ENCODE results near the gene ARHGEF37.

The ARHGEF37 gene

GRCh38 chr5:149636191-149636860 lies 55.0 kb downstream of the ARHGEF37 start:
- H3K36me3 Mint-ChIP-seq (ENCODE audit: low read depth) = no peaks in the 10 kb centered on the region
- H3K4me1 Mint-ChIP-seq (ENCODE audit: low read depth) = peaks cover 12% of the 10 kb centered on the region
- no peaks in the 10 kb centered on the region for H3K9me3 Mint-ChIP-seq
- H3K27me3 Mint-ChIP-seq (ENCODE audit: low read depth) = no peaks in the 10 kb centered on the region
- no peak overlapping the region for H3K27ac Mint-ChIP-seq
- no peak overlapping the region for H3K4me3 Mint-ChIP-seq

- H3K27me3 Mint-ChIP-seq (ENCODE audit: low read depth) = no peaks in the 10 kb centered on the region
- no peaks in the 10 kb centered on the region for H3K9me3 Mint-ChIP-seq
- H3K4me1 Mint-ChIP-seq (ENCODE audit: low read depth) = peaks cover 12% of the 10 kb centered on the region
- H3K27ac Mint-ChIP-seq = no peak overlapping the region
- H3K36me3 Mint-ChIP-seq (ENCODE audit: low read depth) = no peaks in the 10 kb centered on the region
- H3K4me3 Mint-ChIP-seq = no peak overlapping the region
These were observed 55.6 kb downstream of the ARHGEF37 start for GRCh38 chr5:149636861-149637246.

GRCh38 chr5:149638136-149638535 lies 56.8 kb downstream of the ARHGEF37 start:
- Mint-ChIP-seq H3K4me1 (ENCODE audit: low read depth) (peaks cover 4% of the 10 kb centered on the region), H3K36me3 (ENCODE audit: low read depth) (no peaks in the 10 kb centered on the region), H3K9me3 (no peaks in the 10 kb centered on the region), H3K27ac (no peak overlapping the region), H3K27me3 (ENCODE audit: low read depth) (no peaks in the 10 kb centered on the region), H3K4me3 (no peak overlapping the region)

GRCh38 chr5:149638546-149639241 lies 57.4 kb downstream of the ARHGEF37 start:
- Mint-ChIP-seq H3K27me3 (ENCODE audit: low read depth) (no peaks in the 10 kb centered on the region), H3K27ac (no peak overlapping the region), H3K36me3 (ENCODE audit: low read depth) (no peaks in the 10 kb centered on the region), H3K4me3 (no peak overlapping the region), H3K9me3 (no peaks in the 10 kb centered on the region), H3K4me1 (ENCODE audit: low read depth) (peaks cover 1% of the 10 kb centered on the region)

- H3K27ac Mint-ChIP-seq = no peak overlapping the region
- H3K27me3 Mint-ChIP-seq (ENCODE audit: low read depth) = no peaks in the 10 kb centered on the region
- no peaks in the 10 kb centered on the region for H3K9me3 Mint-ChIP-seq
- H3K4me1 Mint-ChIP-seq (ENCODE audit: low read depth) = peaks cover 1% of the 10 kb centered on the region
- H3K36me3 Mint-ChIP-seq (ENCODE audit: low read depth) = no peaks in the 10 kb centered on the region
- H3K4me3 Mint-ChIP-seq = no peak overlapping the region
These were observed 58.4 kb downstream of the ARHGEF37 start for GRCh38 chr5:149639737-149640136.

- H3K36me3 Mint-ChIP-seq (ENCODE audit: low read depth) = no peaks in the 10 kb centered on the region
- no peak overlapping the region for H3K27ac Mint-ChIP-seq
- no peak overlapping the region for H3K4me3 Mint-ChIP-seq
- no peaks in the 10 kb centered on the region for H3K9me3 Mint-ChIP-seq
- peaks cover 1% of the 10 kb centered on the region for H3K4me1 Mint-ChIP-seq (ENCODE audit: low read depth)
- H3K27me3 Mint-ChIP-seq (ENCODE audit: low read depth) = no peaks in the 10 kb centered on the region
These were observed 59.2 kb downstream of the ARHGEF37 start for GRCh38 chr5:149640350-149640999.

- H3K36me3 Mint-ChIP-seq (ENCODE audit: low read depth) = no peaks in the 10 kb centered on the region
- H3K27me3 Mint-ChIP-seq (ENCODE audit: low read depth) = no peaks in the 10 kb centered on the region
- no peak overlapping the region for H3K4me3 Mint-ChIP-seq
- no peak overlapping the region for H3K27ac Mint-ChIP-seq
- H3K4me1 Mint-ChIP-seq (ENCODE audit: low read depth) = peaks cover 1% of the 10 kb centered on the region
- H3K9me3 Mint-ChIP-seq = no peaks in the 10 kb centered on the region
These were observed 59.8 kb downstream of the ARHGEF37 start for GRCh38 chr5:149641000-149641576.

GRCh38 chr5:149641600-149641999 lies 60.3 kb downstream of the ARHGEF37 start:
- Mint-ChIP-seq H3K27ac (no peak overlapping the region), H3K27me3 (ENCODE audit: low read depth) (no peaks in the 10 kb centered on the region), H3K9me3 (no peaks in the 10 kb centered on the region), H3K4me3 (no peak overlapping the region), H3K4me1 (ENCODE audit: low read depth) (peaks cover 1% of the 10 kb centered on the region), H3K36me3 (ENCODE audit: low read depth) (no peaks in the 10 kb centered on the region)

GRCh38 chr5:149643781-149644180 lies 62.5 kb downstream of the ARHGEF37 start:
- H3K4me1 Mint-ChIP-seq (ENCODE audit: low read depth) = no peaks in the 10 kb centered on the region
- no peaks in the 10 kb centered on the region for H3K36me3 Mint-ChIP-seq (ENCODE audit: low read depth)
- H3K27ac Mint-ChIP-seq = no peak overlapping the region
- no peak overlapping the region for H3K4me3 Mint-ChIP-seq
- H3K27me3 Mint-ChIP-seq (ENCODE audit: low read depth) = no peaks in the 10 kb centered on the region
- no peaks in the 10 kb centered on the region for H3K9me3 Mint-ChIP-seq

GRCh38 chr5:149644629-149645028 lies 63.3 kb downstream of the ARHGEF37 start:
- no peaks in the 10 kb centered on the region for H3K27me3 Mint-ChIP-seq (ENCODE audit: low read depth)
- H3K9me3 Mint-ChIP-seq = no peaks in the 10 kb centered on the region
- no peaks in the 10 kb centered on the region for H3K4me1 Mint-ChIP-seq (ENCODE audit: low read depth)
- no peak overlapping the region for H3K4me3 Mint-ChIP-seq
- H3K36me3 Mint-ChIP-seq (ENCODE audit: low read depth) = no peaks in the 10 kb centered on the region
- no peak overlapping the region for H3K27ac Mint-ChIP-seq

- H3K36me3 Mint-ChIP-seq (ENCODE audit: low read depth) = no peaks in the 10 kb centered on the region
- H3K27ac Mint-ChIP-seq = no peak overlapping the region
- H3K4me1 Mint-ChIP-seq (ENCODE audit: low read depth) = no peaks in the 10 kb centered on the region
- H3K9me3 Mint-ChIP-seq = no peaks in the 10 kb centered on the region
- no peaks in the 10 kb centered on the region for H3K27me3 Mint-ChIP-seq (ENCODE audit: low read depth)
- no peak overlapping the region for H3K4me3 Mint-ChIP-seq
These were observed 63.9 kb downstream of the ARHGEF37 start for GRCh38 chr5:149645236-149645635.

GRCh38 chr5:149645725-149646124 lies 64.4 kb downstream of the ARHGEF37 start:
- Mint-ChIP-seq H3K4me3 (no peak overlapping the region), H3K27ac (no peak overlapping the region), H3K9me3 (no peaks in the 10 kb centered on the region), H3K36me3 (ENCODE audit: low read depth) (no peaks in the 10 kb centered on the region), H3K4me1 (ENCODE audit: low read depth) (no peaks in the 10 kb centered on the region), H3K27me3 (ENCODE audit: low read depth) (no peaks in the 10 kb centered on the region)

- Mint-ChIP-seq H3K27ac (no peak overlapping the region), H3K36me3 (ENCODE audit: low read depth) (no peaks in the 10 kb centered on the region), H3K9me3 (no peaks in the 10 kb centered on the region), H3K27me3 (ENCODE audit: low read depth) (no peaks in the 10 kb centered on the region), H3K4me1 (ENCODE audit: low read depth) (no peaks in the 10 kb centered on the region), H3K4me3 (no peak overlapping the region)
These were observed 65.3 kb downstream of the ARHGEF37 start for GRCh38 chr5:149646564-149646963.

- Mint-ChIP-seq H3K4me3 (no peak overlapping the region), H3K27ac (no peak overlapping the region), H3K9me3 (no peaks in the 10 kb centered on the region), H3K4me1 (ENCODE audit: low read depth) (no peaks in the 10 kb centered on the region), H3K27me3 (ENCODE audit: low read depth) (no peaks in the 10 kb centered on the region), H3K36me3 (ENCODE audit: low read depth) (no peaks in the 10 kb centered on the region)
These were observed 66.0 kb downstream of the ARHGEF37 start for GRCh38 chr5:149647334-149647733.

All from T-helper 1 cell treated with Interleukin-12 subunit alpha and Interleukin-12 subunit beta and Interleukin-4 antibody, amounts not matched to agents 30 μg/mL and 1 μg/mL, for 36 hours (primary cell).